SK-N-MC (cell line): ENCODE data around the gene FLNB.

ENCODE experiments used
- EZH2 ChIP-seq: fragments of 200-600 bp; sonication (generic); IDR thresholded peaks from one replicate; pipeline ENCODE4 v1.6.1; 2017; ENCODE audit warnings: antibody characterized with exemption
- FOXP2 ChIP-seq: optimal IDR thresholded peaks from 2 replicates; pipeline ENCODE3; 2011; ENCODE audit warnings: mild to moderate bottlenecking, moderate library complexity; ENCODE audit not compliant: insufficient read depth; ENCODE audit errors: extremely low read length, control extremely low read depth
- POLR2AphosphoS5 ChIP-seq: IDR thresholded peaks from 2 replicates; pipeline ENCODE4 v1.6.1; 2012; ENCODE audit warnings: mild to moderate bottlenecking, low read depth, low read length, borderline replicate concordance

DNA sequence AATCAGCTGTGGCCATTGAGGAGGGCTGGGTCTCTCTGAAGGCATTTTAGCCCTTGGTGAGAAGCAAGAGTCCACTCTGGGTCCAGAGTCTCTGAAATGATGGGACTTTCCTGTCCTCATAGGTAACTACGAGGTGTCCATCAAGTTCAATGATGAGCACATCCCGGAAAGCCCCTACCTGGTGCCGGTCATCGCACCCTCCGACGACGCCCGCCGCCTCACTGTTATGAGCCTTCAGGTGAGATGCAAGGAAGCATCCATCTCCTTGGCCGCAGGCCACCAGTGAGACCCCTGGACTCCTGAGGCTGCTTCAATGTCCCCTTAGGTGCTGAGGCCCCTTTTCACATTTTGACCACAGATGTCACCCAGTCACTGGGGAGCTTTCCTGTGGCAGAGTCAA, 147.6 kb downstream of the FLNB start:
- TF ChIP-seq EZH2 (no peak), FOXP2 (no peak), POLR2AphosphoS5 (no peak)
